Hepatic stellate cell (primary cell): ENCODE results near the gene SLF2.

ENCODE experiments used
- DNase-seq: peaks from one replicate; pipeline ENCODE4 v3.0.0; 2011; ENCODE audit warnings: low spot score

The SLF2 gene

GRCh38 chr10:100901051-100901450 is 11.7 kb upstream of the SLF2 start:
- DNase-seq: no peak

GRCh38 chr10:100902622-100903021 is 10.1 kb upstream of the SLF2 start:
- no peak for DNase-seq

GRCh38 chr10:100904917-100905316 is 7.8 kb upstream of the SLF2 start:
- DNase-seq: no peak

GRCh38 chr10:100907175-100907574 is 5.6 kb upstream of the SLF2 start:
- DNase-seq: no peak

- no peak for DNase-seq
Observed at GRCh38 chr10:100907773-100908363, 4.9 kb upstream of the SLF2 start.

GRCh38 chr10:100908378-100908777 is 4.4 kb upstream of the SLF2 start:
- DNase-seq: no peak

GRCh38 chr10:100909501-100910263 is 3.1 kb upstream of the SLF2 start:
- DNase-seq: no peak

- DNase-seq: no peak
Observed at GRCh38 chr10:100911472-100911871, 1.3 kb upstream of the SLF2 start.

GRCh38 chr10:100912013-100912604 is 654 bp upstream of the SLF2 start:
- DNase-seq: no peak

GRCh38 chr10:100913470-100913865 is 705 bp downstream of the SLF2 start:
- no peak for DNase-seq

GRCh38 chr10:100917071-100917470 is 4.3 kb downstream of the SLF2 start:
- DNase-seq: no peak

GRCh38 chr10:100923580-100923979 is 10.8 kb downstream of the SLF2 start:
- no peak for DNase-seq

GRCh38 chr10:100927266-100927665 is 14.5 kb downstream of the SLF2 start:
- DNase-seq: no peak

- DNase-seq: no peak
Observed at GRCh38 chr10:100928039-100928438, 15.3 kb downstream of the SLF2 start.

- no peak for DNase-seq
Observed at GRCh38 chr10:100930368-100930767, 17.6 kb downstream of the SLF2 start.

GRCh38 chr10:100934084-100934659 is 21.4 kb downstream of the SLF2 start:
- DNase-seq: peak; percentile 11

- peak; percentile 36 for DNase-seq
Observed at GRCh38 chr10:100939763-100940344, 27.1 kb downstream of the SLF2 start.

GRCh38 chr10:100942229-100942628 is 29.5 kb downstream of the SLF2 start:
- no peak for DNase-seq

- DNase-seq: no peak
Observed at GRCh38 chr10:100943508-100943907, 30.7 kb downstream of the SLF2 start.

GRCh38 chr10:100945754-100946153 is 33.0 kb downstream of the SLF2 start:
- DNase-seq: no peak

GRCh38 chr10:100948916-100949315 is 36.2 kb downstream of the SLF2 start:
- no peak for DNase-seq

- no peak for DNase-seq
Observed at GRCh38 chr10:100960251-100960650, 47.5 kb downstream of the SLF2 start.
